CD4-positive, alpha-beta T cell treated with Interleukin-10 for 1 hour (primary cell): ENCODE measurements around the gene DOP1A.

Experiments used
- DNase-seq: peaks from one replicate; pipeline ENCODE4 v3.0.0-alpha.2; 2020

The DOP1A gene

GRCh38 chr6:83067448-83068439, at the start of gene DOP1A:
Gene DOP1A, plus strand, starts transcription at chr6:83067671. Its CDS starts 29,307 bp downstream, at chr6:83096978.
- DNase-seq = peak; percentile 96

GRCh38 chr6:83019741-83020140, 47.7 kb upstream of the DOP1A start:
- DNase-seq = no peak

DNA sequence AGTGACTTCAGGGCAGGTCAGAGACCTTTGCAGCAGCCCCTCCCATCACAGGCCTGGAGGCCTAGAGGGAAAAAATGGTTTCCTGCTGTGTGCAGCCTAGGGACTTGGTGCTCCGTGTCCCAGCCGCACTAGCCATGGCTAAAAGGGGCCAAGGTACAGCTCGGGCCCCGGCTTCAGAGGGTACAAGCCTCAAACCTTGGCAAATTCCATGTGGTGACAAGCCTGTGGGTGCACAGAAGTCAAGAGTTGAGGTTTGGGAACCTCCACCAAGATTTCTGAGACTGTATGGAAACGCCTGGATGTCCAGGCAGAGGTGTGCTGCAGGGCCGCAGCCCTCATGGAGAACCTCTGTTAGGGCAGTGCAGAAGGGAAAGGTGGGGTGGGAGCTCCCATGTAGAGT, 35.8 kb upstream of the DOP1A start:
- no peak for DNase-seq

- DNase-seq = no peak
Measured at GRCh38 chr6:83038246-83038645, 29.2 kb upstream of the DOP1A start.

DNA sequence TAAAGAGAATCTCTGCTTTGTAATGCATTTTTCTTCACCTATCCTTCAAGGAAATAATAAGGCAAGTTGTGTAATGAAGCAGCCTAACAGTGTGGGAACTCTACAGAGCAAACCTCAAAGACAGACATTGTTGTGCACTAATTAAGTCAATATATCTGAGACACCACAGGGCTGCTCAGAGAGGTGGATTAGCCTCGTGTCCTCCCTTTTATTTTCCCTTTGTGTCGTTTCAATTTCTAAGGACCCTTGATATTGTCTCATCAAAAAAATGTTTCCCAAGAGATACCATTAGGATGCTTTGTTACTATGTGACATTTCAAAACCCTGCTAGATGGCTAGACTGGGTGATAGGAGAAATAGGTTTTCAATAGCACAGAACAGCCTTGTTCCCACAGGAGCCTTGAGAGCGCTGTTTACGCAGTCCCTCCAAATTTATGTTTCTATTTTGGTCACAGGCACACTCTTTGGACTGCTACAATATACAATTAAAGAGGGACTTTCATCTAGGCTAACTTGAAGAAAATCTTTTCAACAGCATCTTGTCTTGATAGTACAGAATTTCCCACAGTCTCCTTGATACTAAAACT, 24.9 kb upstream of the DOP1A start:
- DNase-seq = no peak

DNA sequence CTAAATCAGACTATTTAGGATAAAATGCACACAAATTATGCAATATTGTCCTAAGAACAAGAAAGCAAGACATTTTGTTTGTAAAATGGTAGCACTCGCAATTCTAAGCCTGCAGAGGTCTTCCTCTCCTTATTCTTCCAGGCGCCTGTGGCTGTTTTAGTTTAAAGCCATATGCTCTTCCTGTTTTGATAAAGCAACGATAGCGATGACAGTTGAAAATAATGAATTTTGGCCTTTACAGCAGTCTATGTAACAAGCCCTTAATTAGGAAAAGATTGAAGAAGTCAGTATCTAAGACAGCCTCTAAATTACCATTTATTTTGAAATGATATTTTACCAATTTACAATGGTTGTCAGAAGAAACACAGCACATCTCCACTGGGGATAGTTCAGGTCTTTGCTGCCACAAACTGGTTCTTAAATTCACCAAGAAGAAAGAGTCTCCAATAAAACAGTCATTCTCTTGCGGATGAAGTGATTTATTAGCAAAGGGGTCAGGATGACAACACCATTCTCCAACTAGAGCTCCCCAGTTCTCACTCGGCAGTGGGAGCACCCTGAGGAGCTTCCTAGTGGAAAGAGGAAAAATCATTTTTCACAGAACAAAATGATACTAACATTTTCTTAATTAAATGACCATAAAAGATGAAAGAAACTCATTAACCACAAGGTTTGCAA, 23.2 kb upstream of the DOP1A start:
- no peak for DNase-seq

- DNase-seq = no peak
Measured at GRCh38 chr6:83047065-83047754, 20.3 kb upstream of the DOP1A start.

DNA sequence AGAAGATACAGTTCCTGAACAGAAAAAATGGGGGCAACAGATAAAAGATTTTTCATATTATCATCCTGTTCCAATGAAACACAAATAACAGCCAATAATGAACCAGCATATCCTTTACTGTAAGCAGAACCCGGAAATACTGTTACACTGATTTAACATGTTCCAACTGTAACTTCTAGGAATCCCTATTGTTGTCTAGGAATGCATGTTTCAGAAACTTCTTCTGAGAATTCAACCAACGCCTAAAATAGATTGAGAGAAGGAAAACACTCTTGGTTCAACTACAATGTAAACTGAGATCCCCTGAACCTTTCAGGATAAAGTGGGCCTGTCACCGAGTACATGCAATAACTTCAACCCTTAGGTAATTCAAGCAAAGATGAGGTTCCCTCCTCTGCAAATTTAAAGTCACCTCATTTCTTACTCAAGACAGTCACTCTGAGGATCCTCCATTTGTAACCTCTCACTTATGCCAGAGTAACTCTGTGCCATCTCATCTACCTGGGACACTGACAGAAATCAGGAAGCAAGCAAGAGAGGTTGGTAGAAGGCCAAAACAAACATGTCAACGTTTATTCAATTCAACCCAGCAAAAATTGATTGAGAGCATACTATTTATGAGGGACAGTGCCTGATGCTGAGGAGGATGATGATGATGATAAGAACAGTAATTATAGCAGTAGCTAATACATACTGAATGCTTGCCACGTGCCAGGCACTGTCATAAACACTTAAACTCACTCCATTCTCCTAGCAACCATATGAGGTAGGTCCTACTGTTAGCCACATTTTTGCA, 15.9 kb upstream of the DOP1A start:
- no peak for DNase-seq

DNA sequence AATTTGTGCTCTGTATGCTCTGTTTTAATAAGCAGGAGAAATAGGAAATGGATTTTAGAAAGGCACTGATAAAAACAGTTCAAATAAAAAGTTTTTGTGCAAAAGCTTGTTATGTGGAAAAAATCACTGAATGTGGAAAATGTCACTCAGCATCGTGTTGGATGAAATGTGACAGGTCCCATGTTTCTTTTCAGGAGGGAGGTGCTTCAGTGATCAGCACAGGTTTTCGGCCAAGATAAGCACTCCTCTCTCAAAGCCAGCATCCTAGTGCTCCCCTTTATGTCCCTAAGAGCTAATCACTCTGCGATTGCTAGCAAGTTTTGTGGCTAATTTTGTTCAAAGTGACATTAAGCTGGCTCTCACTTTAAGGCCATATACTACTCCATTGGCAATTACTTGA, 13.8 kb upstream of the DOP1A start:
- no peak for DNase-seq

- peak; percentile 58 for DNase-seq
Measured at GRCh38 chr6:83055366-83055964, 12.0 kb upstream of the DOP1A start.

DNA sequence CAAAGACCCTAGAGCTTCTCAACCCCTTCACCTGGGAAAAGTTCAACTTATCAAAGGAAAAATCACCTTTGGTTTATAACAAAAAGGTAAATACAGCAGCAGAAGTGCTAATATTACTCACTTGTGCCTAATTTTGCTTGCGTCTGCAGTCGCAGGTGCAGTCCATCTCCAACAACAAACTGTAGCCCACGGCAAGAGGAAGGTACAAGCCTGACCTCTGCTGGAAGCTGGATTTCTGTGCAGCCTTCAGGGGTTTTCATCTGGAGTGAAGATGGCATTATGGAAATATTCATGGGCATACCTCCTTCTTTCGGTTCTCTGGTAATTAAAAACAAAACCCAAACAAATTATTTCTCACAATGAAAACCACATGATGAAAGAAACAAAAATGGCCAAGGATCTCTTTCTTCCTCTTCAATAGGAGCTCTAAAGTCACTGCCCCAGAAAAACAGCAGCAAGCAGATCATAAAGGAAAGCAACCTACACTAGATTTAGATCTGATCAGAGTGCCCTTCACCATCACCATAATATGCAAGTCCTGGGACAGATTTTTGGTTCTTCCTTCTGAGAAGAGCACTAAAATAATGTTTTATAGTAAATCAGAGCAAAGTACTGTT, 9.7 kb upstream of the DOP1A start:
- DNase-seq = peak; percentile 36

DNA sequence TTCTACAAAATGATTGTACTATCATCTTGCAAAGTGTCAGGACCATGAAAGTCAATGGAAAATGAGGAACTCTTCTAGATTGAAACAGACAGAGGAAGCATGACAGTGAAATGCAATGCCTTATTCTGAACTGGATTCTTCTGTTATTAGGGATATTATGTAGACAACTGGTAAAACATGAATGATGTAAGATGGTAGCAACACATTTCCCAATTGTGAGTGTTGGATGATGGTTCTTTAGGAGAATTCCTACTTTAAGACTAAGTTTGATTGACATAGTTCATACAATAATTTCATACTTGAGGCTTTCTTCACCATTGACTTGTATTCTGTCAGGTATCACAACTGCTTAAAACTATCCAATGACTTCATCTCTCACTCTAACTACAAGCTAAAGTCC, 6.3 kb upstream of the DOP1A start:
- DNase-seq = no peak

DNA sequence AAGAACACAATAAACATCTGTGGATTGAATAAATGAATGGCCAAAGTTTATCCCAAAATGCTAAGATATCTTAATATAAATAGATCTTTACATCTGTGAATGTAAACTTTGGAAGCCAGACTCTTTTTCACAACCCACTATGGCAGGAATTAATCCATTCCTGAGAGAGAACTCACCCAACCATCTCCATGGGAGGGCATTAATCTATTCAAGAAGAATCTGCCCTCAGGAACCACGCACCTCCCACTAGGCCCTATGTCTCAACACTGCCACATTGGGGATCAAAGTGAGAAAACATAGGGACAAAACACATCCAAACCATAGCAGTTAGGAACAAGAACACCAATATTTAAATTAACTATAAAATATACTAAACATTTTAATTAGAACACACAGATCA, 5.2 kb upstream of the DOP1A start:
- DNase-seq = no peak

- peak; percentile 92 for DNase-seq
Measured at GRCh38 chr6:83065511-83066192, 1.8 kb upstream of the DOP1A start, which contains the start of gene UBE3D. Gene UBE3D, minus strand, starts transcription at chr6:83065841. Its CDS starts 123 bp downstream, at chr6:83065718.

- no peak for DNase-seq
Measured at GRCh38 chr6:83068616-83069015, 1.1 kb downstream of the DOP1A start.

GRCh38 chr6:83069633-83070032, 2.2 kb downstream of the DOP1A start:
- DNase-seq = no peak

DNA sequence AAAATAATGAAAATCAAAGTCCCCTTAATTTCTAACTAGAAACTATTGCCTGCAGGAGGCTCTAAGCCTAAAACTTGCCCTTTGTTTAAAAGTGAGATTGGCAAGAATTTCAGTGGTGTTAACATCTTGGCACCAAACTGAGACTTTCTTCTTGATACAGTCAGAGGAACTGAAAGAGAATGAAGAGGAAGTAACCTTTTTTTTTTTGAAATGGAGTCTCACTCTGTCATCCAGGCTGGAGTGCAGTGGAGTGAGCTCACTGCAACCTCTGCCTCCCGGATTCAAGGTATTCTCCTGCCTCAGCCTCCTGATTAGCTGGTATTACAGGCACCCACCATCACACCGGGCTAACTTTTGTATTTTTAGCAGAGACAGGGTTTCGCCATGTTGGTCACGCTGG, 3.6 kb downstream of the DOP1A start:
- DNase-seq = no peak

GRCh38 chr6:83071707-83072106, 4.2 kb downstream of the DOP1A start:
- no peak for DNase-seq

- DNase-seq = no peak
Measured at GRCh38 chr6:83072726-83073125, 5.3 kb downstream of the DOP1A start.

- DNase-seq = no peak
Measured at GRCh38 chr6:83073615-83074014, 6.1 kb downstream of the DOP1A start.

GRCh38 chr6:83083476-83083875, 16.0 kb downstream of the DOP1A start:
- DNase-seq = no peak
